Fibroblast of lung (primary cell): ENCODE results near the gene CCT5. TPM values are rescaled to one million over a fixed set of nuclear protein-coding genes. Genes with fewer than 3 reads are reported as not detected.

Experiments
- DNase-seq, 2 donors: peaks; one replicate each; pipeline versions ENCODE4 v3.0.0 to v3.0.0-alpha.2; 2010; ENCODE audit warnings: low read depth in 2 of 2
- H2AFZ ChIP-seq: 2 replicates; pipeline ENCODE4 v1.5.1; 2012; ENCODE audit warnings: low read length, control low read depth, inconsistent platforms
- H3K27ac ChIP-seq: 2 replicates; pipeline ENCODE4 v1.5.1; 2011; ENCODE audit warnings: low read length, control low read depth; ENCODE audit not compliant: insufficient read depth
- H3K27me3 ChIP-seq: 2 replicates; pipeline ENCODE4 v1.5.1; 2011; ENCODE audit warnings: mild to moderate bottlenecking, low read length; ENCODE audit not compliant: control insufficient read depth, insufficient read depth
- H3K36me3 ChIP-seq: 2 replicates; pipeline ENCODE4 v1.5.1; 2011; ENCODE audit warnings: low read length; ENCODE audit not compliant: control insufficient read depth, insufficient read depth
- H3K4me1 ChIP-seq: 2 replicates; pipeline ENCODE4 v1.5.1; 2011; ENCODE audit warnings: low read length; ENCODE audit not compliant: control insufficient read depth, insufficient read depth; ENCODE audit errors: extremely low read depth
- H3K4me2 ChIP-seq: 2 replicates; pipeline ENCODE4 v1.5.1; 2011; ENCODE audit warnings: low read length, control low read depth; ENCODE audit not compliant: insufficient read depth; ENCODE audit errors: extremely low read depth
- H3K4me3 ChIP-seq, 4 experiments: fragments of 200-600 bp in 1 of 4; sonication (generic) in 1 of 4; replicated peaks in 1 of 4; 2 replicates each; pipeline ENCODE4 v1.5.1; 2011 to 2016; ENCODE audit warnings: low read length in 4 of 4, low read depth in 3 of 4, mild to moderate bottlenecking in 3 of 4, control low read depth in 2 of 4, inconsistent platforms in 1 of 4, mixed read lengths in 1 of 4; ENCODE audit not compliant: insufficient read depth in 1 of 4; ENCODE audit errors: control extremely low read depth in 1 of 4
- H3K79me2 ChIP-seq: 2 replicates; pipeline ENCODE4 v1.5.1; 2012; ENCODE audit warnings: mild to moderate bottlenecking, low read length, inconsistent platforms; ENCODE audit not compliant: control insufficient read depth, insufficient read depth
- H3K9ac ChIP-seq: 2 replicates; pipeline ENCODE4 v1.5.1; 2011; ENCODE audit warnings: mild to moderate bottlenecking, low read length, control low read depth; ENCODE audit not compliant: insufficient read depth
- H3K9me3 ChIP-seq: 2 replicates; pipeline ENCODE4 v1.5.1; 2012; ENCODE audit warnings: low read depth, low read length; ENCODE audit not compliant: control insufficient read depth, insufficient read depth
- H4K20me1 ChIP-seq: 2 replicates; pipeline ENCODE4 v1.5.1; 2011; ENCODE audit warnings: low read length; ENCODE audit not compliant: control insufficient read depth, insufficient read depth; ENCODE audit errors: extremely low read depth
- EZH2 ChIP-seq: IDR thresholded peaks from 2 replicates; pipeline ENCODE4 v1.5.1; 2012; ENCODE audit warnings: low read length, control low read depth, mild to moderate bottlenecking; ENCODE audit errors: missing control alignments
- polyA plus RNA-seq, 2 donors: library from polyadenylated mRNA; depleted of rRNA in 1 of 2; stranded (reverse) in 1 of 2; unstranded in 1 of 2; fragments of >200 nt; gene quantifications; 2 replicates each; pipeline ENCODE4 v1.2.1, GENCODE V29; 2011 to 2012; ENCODE audit warnings: missing spikeins in 1 of 2
- total RNA-seq: library from RNA; depleted of rRNA; stranded (reverse); fragments of >200 nt; gene quantifications from 2 replicates; pipeline ENCODE4 v1.2.1, GENCODE V29; 2014
- TF ChIP-seq, protein P1 (sequence below), 2 donors: IDR thresholded peaks in 1 of 2; conservative IDR thresholded peaks in 1 of 2; 1 replicate in 1 of 2; 2 replicates in 1 of 2; pipeline ENCODE4 v1.5.1; 2011 to 2012; ENCODE audit warnings: low read length in 2 of 2, control low read depth in 1 of 2, inconsistent platforms in 1 of 2, low read depth in 1 of 2, mild to moderate bottlenecking in 1 of 2

The CCT5 gene
- total and polyA plus RNA-seq, 2 donors (not counting 1 experiment from before 2014, with no cell fraction given): 341 to 406 TPM

DNA sequence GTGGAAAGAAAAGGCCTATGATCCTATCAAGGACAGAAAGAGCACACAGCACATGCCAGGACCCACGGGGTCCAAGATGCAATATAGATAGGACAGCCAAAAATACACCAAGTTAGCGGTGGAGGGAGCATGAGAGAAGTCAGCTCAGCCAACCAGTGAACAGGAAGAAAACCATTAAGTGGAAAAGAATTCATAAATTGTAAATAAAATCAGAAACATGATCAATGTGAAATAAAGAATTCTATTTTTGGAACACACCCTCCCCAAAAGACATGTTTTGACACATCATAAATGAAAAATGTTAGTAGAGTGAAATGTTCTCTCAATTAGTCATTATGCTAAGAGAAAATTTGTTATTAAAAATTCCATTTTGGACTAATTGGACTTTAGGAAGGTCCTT is 36.0 kb upstream of the CCT5 start:
- Histone ChIP-seq H2AFZ (peak overlapping the region; percentile 12), H3K9me3 (no peaks in the 10 kb centered on the region), H3K27me3 (no peaks in the 10 kb centered on the region), H4K20me1 (no peaks in the 10 kb centered on the region), H3K27ac (no peak overlapping the region), H3K9ac (no peak overlapping the region), H3K79me2 (no peaks in the 10 kb centered on the region), H3K4me1 (peaks cover 6% of the 10 kb centered on the region), H3K4me2 (peak overlapping the region; percentile 40), H3K4me3 (no peak overlapping the region), H3K36me3 (no peaks in the 10 kb centered on the region)
- no peak for DNase-seq
- TF ChIP-seq EZH2: no peak

DNA sequence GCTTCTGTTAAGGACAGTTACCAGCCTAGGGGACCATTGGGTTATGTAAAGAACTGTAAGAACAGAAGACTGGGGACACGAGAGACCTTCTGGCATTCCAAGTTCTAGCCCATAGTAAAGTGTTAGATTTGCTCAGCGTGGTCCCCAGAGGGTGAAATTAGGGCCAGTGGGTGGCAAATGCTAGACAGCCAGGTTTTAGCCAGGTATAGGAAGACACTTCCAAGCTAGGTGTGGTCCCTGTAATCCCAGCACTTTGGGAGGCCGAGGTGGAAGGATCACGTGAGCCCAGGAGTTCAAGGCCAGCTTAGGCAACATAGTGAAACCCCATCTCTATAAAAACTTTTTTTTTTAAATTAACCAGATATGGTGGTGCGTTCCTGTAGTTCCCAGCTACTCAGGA is 34.7 kb upstream of the CCT5 start:
- Histone ChIP-seq H4K20me1 (no peaks in the 10 kb centered on the region), H3K4me2 (no peak overlapping the region), H3K9me3 (no peaks in the 10 kb centered on the region), H3K36me3 (no peaks in the 10 kb centered on the region), H3K27me3 (no peaks in the 10 kb centered on the region), H3K4me1 (peaks cover 6% of the 10 kb centered on the region), H2AFZ (no peak overlapping the region), H3K4me3 (no peak overlapping the region), H3K27ac (no peak overlapping the region), H3K79me2 (no peaks in the 10 kb centered on the region), H3K9ac (no peak overlapping the region)
- no peak for TF ChIP-seq EZH2
- TF ChIP-seq, protein P1, sequence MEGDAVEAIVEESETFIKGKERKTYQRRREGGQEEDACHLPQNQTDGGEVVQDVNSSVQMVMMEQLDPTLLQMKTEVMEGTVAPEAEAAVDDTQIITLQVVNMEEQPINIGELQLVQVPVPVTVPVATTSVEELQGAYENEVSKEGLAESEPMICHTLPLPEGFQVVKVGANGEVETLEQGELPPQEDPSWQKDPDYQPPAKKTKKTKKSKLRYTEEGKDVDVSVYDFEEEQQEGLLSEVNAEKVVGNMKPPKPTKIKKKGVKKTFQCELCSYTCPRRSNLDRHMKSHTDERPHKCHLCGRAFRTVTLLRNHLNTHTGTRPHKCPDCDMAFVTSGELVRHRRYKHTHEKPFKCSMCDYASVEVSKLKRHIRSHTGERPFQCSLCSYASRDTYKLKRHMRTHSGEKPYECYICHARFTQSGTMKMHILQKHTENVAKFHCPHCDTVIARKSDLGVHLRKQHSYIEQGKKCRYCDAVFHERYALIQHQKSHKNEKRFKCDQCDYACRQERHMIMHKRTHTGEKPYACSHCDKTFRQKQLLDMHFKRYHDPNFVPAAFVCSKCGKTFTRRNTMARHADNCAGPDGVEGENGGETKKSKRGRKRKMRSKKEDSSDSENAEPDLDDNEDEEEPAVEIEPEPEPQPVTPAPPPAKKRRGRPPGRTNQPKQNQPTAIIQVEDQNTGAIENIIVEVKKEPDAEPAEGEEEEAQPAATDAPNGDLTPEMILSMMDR (conservative IDR thresholded peaks at IDR 0.05 in 1 of 2, IDR thresholded peaks at IDR 0.05 in 1 of 2; ENCODE audit: low read depth in 1 of 2, low read length in 2 of 2): no peak
- no peak for DNase-seq

DNA sequence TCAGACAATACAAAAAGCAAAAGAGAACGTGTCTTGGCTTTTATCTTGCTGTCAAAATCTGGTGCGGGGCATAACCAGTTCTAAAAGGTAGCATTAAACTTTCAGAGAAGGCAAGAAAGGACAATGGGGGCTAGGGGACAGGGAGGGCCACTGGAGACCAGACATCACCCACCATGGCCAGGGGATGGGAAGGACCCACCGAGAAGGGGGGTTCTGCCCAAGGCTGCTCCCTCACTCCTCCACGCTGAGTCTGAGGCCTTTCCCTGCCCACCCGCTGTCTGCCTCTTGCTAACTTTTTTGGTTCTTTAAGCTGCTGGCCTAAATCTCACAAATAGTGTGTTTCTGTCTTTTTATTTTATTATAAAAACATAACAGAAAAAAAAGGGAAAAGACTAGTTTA is 34.0 kb upstream of the CCT5 start:
- no peak for DNase-seq
- Histone ChIP-seq H2AFZ (no peak overlapping the region), H3K79me2 (no peaks in the 10 kb centered on the region), H3K4me3 (no peak overlapping the region), H3K9ac (no peak overlapping the region), H3K36me3 (no peaks in the 10 kb centered on the region), H3K9me3 (no peaks in the 10 kb centered on the region), H3K27ac (no peak overlapping the region), H3K27me3 (no peaks in the 10 kb centered on the region), H3K4me2 (no peak overlapping the region), H4K20me1 (no peaks in the 10 kb centered on the region), H3K4me1 (peaks cover 6% of the 10 kb centered on the region)
- no peak for TF ChIP-seq EZH2
- TF ChIP-seq, protein P1 (conservative IDR thresholded peaks at IDR 0.05 in 1 of 2, IDR thresholded peaks at IDR 0.05 in 1 of 2; ENCODE audit: low read depth in 1 of 2, low read length in 2 of 2): no peak
